HEK293 (cell line): ENCODE data around the gene SMC6.

Experiments
- ZNF404 ChIP-seq: fragments of 450-650 bp; formaldehyde crosslinking; IDR thresholded peaks from 2 replicates; pipeline ENCODE4 v1.5.1; 2017; ENCODE audit warnings: missing biosample characterization, missing genetic modification characterization
- TF ChIP-seq, protein P1 (sequence below): fragments of 450-650 bp; formaldehyde crosslinking; IDR thresholded peaks from 2 replicates; pipeline ENCODE4 v1.5.1; 2016; ENCODE audit warnings: missing biosample characterization, missing genetic modification characterization

DNA sequence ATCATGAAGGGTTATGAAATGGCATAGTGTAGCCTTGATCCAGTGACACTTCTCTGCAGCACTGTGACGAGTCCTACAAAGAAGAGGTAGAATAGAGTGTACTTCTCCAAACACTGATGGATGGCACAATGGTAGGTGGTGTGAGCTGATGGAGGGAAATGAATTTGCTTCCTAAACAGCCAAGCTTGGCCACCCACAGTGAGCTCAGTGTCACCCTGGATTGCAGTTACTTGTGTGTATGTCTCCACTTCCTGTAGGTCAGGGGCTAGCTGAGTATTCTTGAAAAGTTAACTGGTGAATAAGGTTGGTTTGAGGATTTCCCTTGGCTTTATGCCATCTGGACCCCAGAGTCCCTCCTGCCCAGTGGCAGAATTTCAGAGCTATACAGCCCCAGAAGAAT, 137.2 kb downstream of the SMC6 start:
- TF ChIP-seq ZNF404, result no peak
- TF ChIP-seq, protein P1, sequence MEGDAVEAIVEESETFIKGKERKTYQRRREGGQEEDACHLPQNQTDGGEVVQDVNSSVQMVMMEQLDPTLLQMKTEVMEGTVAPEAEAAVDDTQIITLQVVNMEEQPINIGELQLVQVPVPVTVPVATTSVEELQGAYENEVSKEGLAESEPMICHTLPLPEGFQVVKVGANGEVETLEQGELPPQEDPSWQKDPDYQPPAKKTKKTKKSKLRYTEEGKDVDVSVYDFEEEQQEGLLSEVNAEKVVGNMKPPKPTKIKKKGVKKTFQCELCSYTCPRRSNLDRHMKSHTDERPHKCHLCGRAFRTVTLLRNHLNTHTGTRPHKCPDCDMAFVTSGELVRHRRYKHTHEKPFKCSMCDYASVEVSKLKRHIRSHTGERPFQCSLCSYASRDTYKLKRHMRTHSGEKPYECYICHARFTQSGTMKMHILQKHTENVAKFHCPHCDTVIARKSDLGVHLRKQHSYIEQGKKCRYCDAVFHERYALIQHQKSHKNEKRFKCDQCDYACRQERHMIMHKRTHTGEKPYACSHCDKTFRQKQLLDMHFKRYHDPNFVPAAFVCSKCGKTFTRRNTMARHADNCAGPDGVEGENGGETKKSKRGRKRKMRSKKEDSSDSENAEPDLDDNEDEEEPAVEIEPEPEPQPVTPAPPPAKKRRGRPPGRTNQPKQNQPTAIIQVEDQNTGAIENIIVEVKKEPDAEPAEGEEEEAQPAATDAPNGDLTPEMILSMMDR, result no peak
